Measurements from ENCODE around the gene GSPT2.
"Not testable (repeated sequence)": the region's sequence is repeated elsewhere in the genome, so short reads cannot be mapped to it uniquely, and the experiment has no call there.

The GSPT2 gene

DNA sequence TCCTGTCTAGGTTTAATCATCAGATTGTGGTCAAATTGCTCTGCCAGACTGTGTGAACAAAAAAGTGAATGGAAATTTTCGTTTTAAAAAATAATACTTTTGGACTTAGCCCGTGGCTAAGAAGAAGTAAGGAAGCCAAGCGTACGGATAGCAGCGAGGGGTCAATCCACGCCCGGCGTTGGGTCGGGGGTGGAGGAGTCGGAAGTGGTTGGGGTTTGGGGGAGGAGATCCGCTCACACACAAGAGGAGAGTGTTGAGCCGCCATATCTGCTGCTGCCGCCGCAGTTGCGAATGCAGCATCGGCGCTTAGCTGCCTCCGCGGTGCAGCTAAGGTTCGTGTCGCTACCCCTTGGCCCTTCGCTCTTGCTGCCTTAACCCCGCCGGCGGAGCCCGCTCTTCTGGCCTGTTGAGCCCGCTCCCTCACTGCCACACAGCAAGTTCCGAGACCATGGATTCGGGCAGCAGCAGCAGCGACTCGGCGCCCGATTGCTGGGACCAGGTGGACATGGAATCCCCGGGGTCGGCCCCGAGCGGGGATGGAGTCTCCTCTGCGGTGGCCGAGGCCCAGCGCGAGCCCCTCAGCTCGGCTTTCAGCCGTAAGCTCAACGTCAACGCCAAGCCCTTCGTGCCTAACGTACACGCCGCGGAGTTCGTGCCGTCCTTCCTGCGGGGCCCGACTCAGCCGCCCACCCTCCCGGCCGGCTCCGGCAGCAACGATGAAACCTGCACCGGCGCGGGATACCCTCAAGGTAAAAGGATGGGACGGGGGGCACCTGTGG is at the start of gene GSPT2:
Gene GSPT2 (plus strand): TSS at position 264 of the 779 bp plus-strand sequence. CDS start 185 bp downstream, at position 449.
- DNase-seq (ENCODE audit: low read depth in 2 of 2), result peak; percentile 43

DNA sequence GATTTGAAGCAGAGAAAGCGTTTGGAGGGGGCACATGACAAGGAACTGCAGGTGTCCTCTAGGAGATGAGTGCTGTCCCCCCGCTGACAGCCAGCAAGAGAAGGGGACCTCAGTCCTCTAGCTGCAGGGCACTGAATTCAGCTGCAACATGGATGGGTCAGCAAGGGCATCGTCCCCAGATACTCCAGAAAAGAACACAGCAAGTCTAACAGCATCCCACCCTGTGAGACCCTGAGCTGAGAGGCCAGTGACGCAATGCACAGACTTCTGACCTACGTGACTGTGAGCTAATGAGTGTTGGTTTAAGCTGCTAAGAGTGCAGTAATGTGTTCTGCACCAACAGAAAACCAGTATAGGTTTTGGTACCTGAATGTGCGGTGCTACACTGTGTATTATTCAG is 49.0 kb upstream of the GSPT2 start:
- no peak for DNase-seq (ENCODE audit: low read depth in 2 of 2)

GRCh38 chrX:51697397-51697796 is 45.8 kb upstream of the GSPT2 start:
- no peak for DNase-seq (ENCODE audit: low read depth in 2 of 2)

- DNase-seq (ENCODE audit: low read depth in 2 of 2), result not testable (repeated sequence)
Measured at GRCh38 chrX:51710277-51711164, 32.7 kb upstream of the GSPT2 start, which contains the start of gene CENPVL1. CENPVL1 (plus strand) TSS chrX:51710512; CDS start chrX:51710512, 0 bp downstream.

DNA sequence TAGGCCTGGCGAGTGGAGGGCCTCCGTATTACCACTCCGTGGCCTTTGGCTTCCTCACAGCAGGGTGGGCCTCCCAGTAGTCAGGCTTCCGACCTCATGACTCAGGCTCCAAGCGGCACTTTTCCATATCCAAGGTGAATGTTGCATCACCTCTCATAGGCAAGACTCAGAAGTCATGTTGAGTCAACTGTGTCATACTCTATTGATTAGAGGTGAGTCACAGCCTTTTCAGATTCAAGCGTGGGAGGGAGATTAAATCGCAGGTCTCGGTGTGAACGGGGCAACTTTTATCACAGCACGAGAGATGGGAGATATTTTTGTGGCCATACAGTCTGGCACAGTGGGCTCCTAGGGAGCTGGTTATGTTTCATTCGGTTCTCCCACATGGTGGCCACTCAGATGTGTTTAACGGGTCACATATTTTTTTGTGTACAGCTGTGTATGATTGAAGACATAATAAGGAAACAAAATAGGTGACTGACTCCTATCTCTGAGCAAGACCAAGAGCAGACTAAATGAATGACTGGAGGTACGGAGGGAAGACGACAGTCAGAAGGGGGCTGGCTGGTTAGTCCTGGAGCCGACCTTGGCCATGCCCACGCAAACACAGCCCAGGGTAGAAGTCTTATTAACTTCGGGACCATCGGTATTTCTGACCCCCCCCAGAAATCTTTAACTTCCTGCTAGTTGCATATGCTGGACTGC is 30.1 kb upstream of the GSPT2 start:
- DNase-seq (ENCODE audit: low read depth in 2 of 2), result not testable (repeated sequence)

- DNase-seq (ENCODE audit: low read depth in 2 of 2), result no peak
Measured at GRCh38 chrX:51728202-51728601, 15.0 kb upstream of the GSPT2 start.

DNA sequence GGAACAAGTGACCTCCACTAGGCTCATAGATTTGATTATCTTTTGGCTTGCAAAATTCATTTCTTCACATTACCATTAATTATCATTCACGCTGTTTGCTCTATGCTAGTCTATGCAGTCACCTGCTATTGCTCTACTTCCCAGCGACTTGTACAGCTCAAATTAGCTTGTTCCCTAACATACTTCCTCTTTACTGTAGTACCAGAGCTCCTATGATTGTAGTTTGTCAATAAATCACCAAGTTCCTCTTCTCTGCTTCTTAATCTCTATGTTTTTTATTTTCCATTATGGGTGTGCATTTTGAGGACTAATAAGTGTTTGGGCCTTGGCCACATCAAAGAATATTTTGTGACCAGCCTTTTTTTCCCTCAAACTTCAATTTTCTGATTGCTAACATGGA is 6.2 kb upstream of the GSPT2 start:
- no peak for DNase-seq (ENCODE audit: low read depth in 2 of 2)

DNA sequence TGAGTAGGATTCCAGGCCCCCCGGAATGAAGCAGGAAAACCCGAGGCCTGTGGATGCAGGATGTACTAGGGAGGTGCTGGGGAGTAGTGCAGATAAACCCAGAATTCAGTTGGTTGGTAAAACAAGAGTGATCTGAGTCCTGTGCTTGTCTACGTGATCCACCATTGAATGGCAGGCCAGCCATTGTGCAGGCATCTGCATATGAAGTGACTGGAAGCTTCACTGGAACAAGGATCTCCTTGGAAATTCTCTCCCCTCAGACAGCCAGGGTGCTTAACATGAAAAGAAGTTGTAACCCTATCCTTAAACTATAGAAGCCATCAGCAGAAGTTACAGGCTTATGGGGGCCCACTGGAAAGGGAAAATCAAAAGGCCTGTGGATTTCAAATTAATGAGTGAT is 656 bp upstream of the GSPT2 start:
- DNase-seq (ENCODE audit: low read depth in 2 of 2), result no peak

GRCh38 chrX:51747671-51748070 is 4.4 kb downstream of the GSPT2 start:
- no peak for DNase-seq (ENCODE audit: low read depth in 2 of 2)

DNA sequence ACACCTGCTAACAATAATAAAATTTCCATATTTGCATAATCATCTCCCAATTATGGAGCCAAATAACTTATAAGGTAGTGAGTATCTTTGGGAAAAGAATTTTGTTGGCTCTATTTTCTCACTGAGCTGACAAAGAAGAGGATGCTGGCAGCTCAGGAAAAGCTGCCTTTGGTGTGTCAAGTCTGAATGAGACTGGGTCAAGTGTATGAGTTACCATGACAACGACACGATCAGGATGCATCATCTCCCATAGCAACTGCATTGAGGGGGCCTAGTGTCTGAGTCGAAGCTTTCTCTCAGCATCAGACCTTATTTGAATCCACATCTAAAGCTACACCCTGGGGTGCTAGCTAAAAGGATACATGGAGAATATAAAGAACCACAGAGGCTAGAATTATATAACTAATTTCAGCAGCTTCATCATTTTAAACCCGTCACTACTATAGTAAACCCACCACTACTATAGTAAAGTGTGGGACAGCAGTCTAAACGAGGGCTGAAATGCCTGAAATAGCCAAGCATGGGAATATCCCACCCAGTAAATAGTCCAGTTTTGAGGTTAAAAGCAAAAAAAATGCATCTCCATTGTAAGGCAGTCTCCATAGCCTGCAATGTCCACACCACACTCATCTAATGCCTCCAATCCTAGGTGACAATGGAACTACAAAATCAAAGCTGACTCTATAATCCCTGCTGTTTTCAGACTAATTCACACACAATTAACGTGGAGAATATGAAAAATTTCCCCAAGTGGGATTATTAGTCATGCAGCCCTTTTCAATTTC is 16.0 kb downstream of the GSPT2 start:
- no peak for DNase-seq (ENCODE audit: low read depth in 2 of 2)

GRCh38 chrX:51760657-51761056 is 17.4 kb downstream of the GSPT2 start:
- DNase-seq (ENCODE audit: low read depth in 2 of 2), result no peak

DNA sequence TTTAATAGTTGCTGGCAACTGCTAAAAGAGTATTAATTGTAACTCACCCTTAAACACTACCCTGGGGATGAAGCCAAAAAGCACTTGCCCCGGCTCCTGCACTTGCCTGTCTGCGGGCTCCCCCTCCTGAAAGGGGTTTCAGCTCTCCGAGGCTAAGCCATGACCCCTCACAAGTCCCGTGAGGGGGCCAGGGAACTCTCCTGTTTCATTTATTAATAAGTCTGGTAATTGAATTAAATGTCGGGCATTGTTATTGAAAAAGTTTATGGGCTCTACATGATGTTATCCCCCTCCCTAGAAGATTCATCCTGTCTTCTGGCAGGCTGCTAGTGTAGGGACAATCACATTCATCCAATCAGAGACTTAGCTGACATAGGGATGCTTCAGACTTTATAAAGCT is 23.3 kb downstream of the GSPT2 start:
- DNase-seq (ENCODE audit: low read depth in 2 of 2), result no peak

DNA sequence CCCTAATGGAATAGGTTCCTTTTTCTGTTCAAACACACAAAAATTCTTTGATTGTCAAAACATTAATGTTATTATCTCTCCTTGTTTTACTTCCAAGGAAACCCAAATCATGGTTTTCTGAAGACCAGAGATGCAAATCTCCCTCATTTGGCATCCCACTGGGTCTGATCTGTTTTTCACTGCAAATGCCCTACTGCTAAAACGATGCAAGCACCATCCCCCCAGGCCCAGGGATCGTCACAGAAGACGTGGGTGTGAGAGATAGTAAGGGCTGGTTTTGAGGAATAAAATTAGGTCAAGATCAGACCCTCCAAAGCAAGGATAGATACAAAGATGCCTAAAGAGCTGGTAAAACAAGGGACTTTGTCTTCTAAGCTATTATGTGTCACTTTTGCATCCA is 33.6 kb downstream of the GSPT2 start:
- no peak for DNase-seq (ENCODE audit: low read depth in 2 of 2)

DNA sequence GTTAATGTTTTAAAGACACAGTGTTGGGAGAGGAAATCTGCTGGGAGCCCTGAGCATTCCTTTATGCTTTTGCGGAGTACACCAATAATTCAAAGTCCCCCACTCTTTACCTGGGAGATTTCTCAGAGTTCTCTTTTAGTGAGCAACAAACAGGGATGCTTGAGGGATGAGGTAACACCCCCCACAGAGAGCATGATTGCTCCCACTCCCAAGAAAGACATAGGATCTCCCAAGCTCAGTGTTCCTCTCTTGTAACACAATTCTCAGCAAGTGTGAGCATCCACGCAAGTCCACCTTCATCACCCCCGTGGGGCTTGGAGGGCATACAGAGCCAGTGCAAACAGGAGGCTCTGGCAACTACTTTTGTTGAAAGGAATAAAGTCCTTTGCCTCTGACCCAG is 36.1 kb downstream of the GSPT2 start:
- DNase-seq (ENCODE audit: low read depth in 2 of 2), result no peak

DNA sequence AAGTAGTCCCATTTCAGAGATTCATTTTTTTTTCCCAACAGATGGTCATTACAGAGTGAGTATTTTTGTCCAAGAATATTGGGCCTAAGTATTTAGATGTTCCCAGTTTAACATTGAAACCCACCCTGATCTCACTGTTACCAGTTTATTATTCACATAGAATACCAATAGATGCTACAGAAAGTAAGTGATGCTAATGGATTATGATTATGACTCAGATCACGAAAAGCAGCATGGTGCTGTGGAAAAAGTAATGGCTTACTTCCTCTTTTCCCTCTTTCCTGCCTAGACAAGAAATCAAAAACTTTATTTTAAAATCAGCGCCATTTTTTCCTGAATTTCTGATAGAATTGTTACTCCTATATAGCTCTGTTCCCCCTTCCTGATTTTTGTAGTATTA is 51.9 kb downstream of the GSPT2 start:
- DNase-seq (ENCODE audit: low read depth in 2 of 2), result no peak
